Activated effector memory CD4-positive, alpha-beta T cell treated with Interleukin-2 at 50 U/mL for 16 hours (primary cell): ENCODE data around the gene SECTM1.
A peak's percentile ranks its signal among the peaks of the same experiment; 100 is the strongest.
"Not testable (repeated sequence)": the region's sequence is repeated elsewhere in the genome, so short reads cannot be mapped to it uniquely, and the experiment has no call there.

Experiments
- DNase-seq: peaks from one replicate; pipeline ENCODE4 v3.0.0-alpha.2; 2020

SECTM1 gene

GRCh38 chr17:82333279-82334171 lies at the start of gene SECTM1:
TSS of gene SECTM1 (minus strand) at chr17:82333766. CDS start at chr17:82327240, 6,526 bp downstream.
- DNase-seq: peak; percentile 15

GRCh38 chr17:82382933-82383255 lies 49.3 kb upstream of the SECTM1 start:
- no peak for DNase-seq

- not testable (repeated sequence) for DNase-seq
Observed at GRCh38 chr17:82382220-82382932, 48.8 kb upstream of the SECTM1 start.

- not testable (repeated sequence) for DNase-seq
Observed at GRCh38 chr17:82381703-82382009, 48.1 kb upstream of the SECTM1 start.

GRCh38 chr17:82380860-82381702 lies 47.5 kb upstream of the SECTM1 start:
- DNase-seq: no peak

- no peak for DNase-seq
Observed at GRCh38 chr17:82378741-82379021, 45.1 kb upstream of the SECTM1 start.

GRCh38 chr17:82377924-82378740 lies 44.6 kb upstream of the SECTM1 start:
- DNase-seq: no peak

- DNase-seq: not testable (repeated sequence)
Observed at GRCh38 chr17:82377294-82377693, 43.7 kb upstream of the SECTM1 start.

- no peak for DNase-seq
Observed at GRCh38 chr17:82376042-82376730, 42.6 kb upstream of the SECTM1 start.

GRCh38 chr17:82375359-82376041 lies 41.9 kb upstream of the SECTM1 start:
- DNase-seq: no peak

GRCh38 chr17:82374626-82375331 lies 41.2 kb upstream of the SECTM1 start:
- DNase-seq: no peak

GRCh38 chr17:82373731-82374625 lies 40.4 kb upstream of the SECTM1 start:
- DNase-seq: no peak

GRCh38 chr17:82373072-82373452 lies 39.5 kb upstream of the SECTM1 start:
- DNase-seq: not testable (repeated sequence)

GRCh38 chr17:82372249-82373071 lies 38.9 kb upstream of the SECTM1 start:
- DNase-seq: no peak

GRCh38 chr17:82371333-82372248 lies 38.0 kb upstream of the SECTM1 start, which contains the start of gene UTS2R:
TSS of gene UTS2R (plus strand) at chr17:82371765. CDS start at chr17:82374325, 2,560 bp downstream.
- DNase-seq: no peak

- DNase-seq: no peak
Observed at GRCh38 chr17:82370471-82371332, 37.1 kb upstream of the SECTM1 start.

- no peak for DNase-seq
Observed at GRCh38 chr17:82369211-82369610, 35.6 kb upstream of the SECTM1 start.
